Left lung (tissue), 10 donors: ENCODE data around the gene SRP68. TPM values are rescaled to one million over a fixed set of nuclear protein-coding genes. Genes with fewer than 3 reads are reported as not detected.
"Not testable (repeated sequence)": the region's sequence is repeated elsewhere in the genome, so short reads cannot be mapped to it uniquely, and the experiment has no call there.

Experiments used
- ATAC-seq: fragments of 200-7000 bp; cut with Tn5 transposase; one replicate; pipeline ENCODE4 v1.9.1; 2020; ENCODE audit warnings: moderate library complexity
- DNase-seq, 4 donors: peaks; one replicate each; pipeline ENCODE4 v3.0.0-alpha.2; 2013 to 2020
- H3K27ac ChIP-seq, 2 donors: fragments of 200-600 bp; sonication (generic) in 1 of 2; one replicate each; pipeline versions ENCODE4 v1.5.0 to v1.8.0; 2020 to 2021
- H3K27me3 ChIP-seq, 2 donors: fragments of 200-600 bp; sonication (generic) in 1 of 2; one replicate each; pipeline versions ENCODE4 v1.5.0 to v1.8.0; 2020 to 2021
- H3K36me3 ChIP-seq, 2 donors: fragments of 200-600 bp; sonication (generic) in 1 of 2; one replicate each; pipeline versions ENCODE4 v1.5.0 to v1.8.0; 2020 to 2021
- H3K4me1 ChIP-seq, 2 donors: fragments of 200-600 bp; one replicate each; pipeline ENCODE4 v1.8.0; 2021
- H3K4me3 ChIP-seq, 2 donors: fragments of 200-600 bp; sonication (generic) in 1 of 2; one replicate each; pipeline versions ENCODE4 v1.5.0 to v1.8.0; 2020 to 2021; ENCODE audit warnings: mild to moderate bottlenecking in 1 of 2
- H3K9me3 ChIP-seq, 2 donors: fragments of 200-600 bp; sonication (generic) in 1 of 2; one replicate each; pipeline versions ENCODE4 v1.5.0 to v1.8.0; 2020 to 2021
- CTCF ChIP-seq, 2 donors: fragments of 200-600 bp; sonication (generic) in 1 of 2; IDR thresholded peaks; one replicate each; pipeline versions ENCODE4 v1.5.0 to v1.8.0; 2021; ENCODE audit warnings: antibody characterized with exemption in 2 of 2
- intact Hi-C, 2 donors: fragments of 100-400 bp; cut with DNase I; formaldehyde crosslinking; loops; one replicate each; pipeline versions ENCODE4 v1.11.2 to v1.14.2; 2022
- polyA plus RNA-seq, 6 donors: library from polyadenylated mRNA; unstranded; fragments of 120-200 nt; gene quantifications; one replicate each; pipeline ENCODE4 v1.2.1, GENCODE V29; 2013; ENCODE audit not compliant: insufficient read length in 6 of 6
- total RNA-seq, 2 donors: library from RNA; stranded (reverse); fragmentation: NEBNext Ultra II Directional; extraction: Animal tissue kit (Norgen Biotek cat#: 25700); gene quantifications; one replicate each; pipeline ENCODE4 v1.2.1, GENCODE V29; 2021
- donor health status: DM: no; HTN: yes; CAD: no.
- donor health status: DM: no; HTN: no; CAD: no.

SRP68 gene
- total and polyA plus RNA-seq, 8 donors, result 61.0 to 104 (median 97.8) TPM

- peaks cover 3 to 32% of the 10 kb centered on the region in 2 donors for H3K4me1 ChIP-seq
- H3K36me3 ChIP-seq, result peaks cover 2 to 37% of the 10 kb centered on the region in 2 donors
- ATAC-seq (no peak), DNase-seq (no peak)
- no peak overlapping the region for H3K4me3 ChIP-seq
- no peak for TF ChIP-seq CTCF (IDR thresholded peaks at IDR 0.05)
- intact Hi-C loops, result no loop called here
- peaks cover 49 to 56% of the 10 kb centered on the region in 2 donors for H3K27me3 ChIP-seq
- no peak overlapping the region for H3K27ac ChIP-seq
- H3K9me3 ChIP-seq, result no peaks in the 10 kb centered on the region
Observed at GRCh38 chr17:76079956-76080767, 7.8 kb upstream of the SRP68 start.

- DNase-seq (no peak), ATAC-seq (no peak)
- Histone ChIP-seq H3K9me3 (no peaks in the 10 kb centered on the region), H3K36me3 (peaks cover 0 to 30% of the 10 kb centered on the region in 2 donors), H3K4me3 (no peak overlapping the region), H3K27me3 (peaks cover 55 to 62% of the 10 kb centered on the region in 2 donors), H3K27ac (no peak overlapping the region), H3K4me1 (peaks cover 7 to 38% of the 10 kb centered on the region in 2 donors)
- intact Hi-C loops, result no loop called here
- no peak for TF ChIP-seq CTCF (IDR thresholded peaks at IDR 0.05)
Observed at GRCh38 chr17:76079535-76079955, 7.2 kb upstream of the SRP68 start.

- H3K9me3 ChIP-seq, result no peaks in the 10 kb centered on the region
- DNase-seq, result no peak
- TF ChIP-seq CTCF (IDR thresholded peaks at IDR 0.05), result no peak
- peaks cover 60 to 67% of the 10 kb centered on the region in 2 donors for H3K27me3 ChIP-seq
- H3K4me3 ChIP-seq, result no peak within 1 kb of the TSS
- H3K36me3 ChIP-seq, result peaks cover 0 to 25% of the 10 kb centered on the region in 2 donors
- H3K27ac ChIP-seq, result no peak within 1 kb of the TSS
- intact Hi-C loops, result no loop called here
- ATAC-seq, result no peak
- peaks cover 11 to 43% of the 10 kb centered on the region in 2 donors for H3K4me1 ChIP-seq
Observed at GRCh38 chr17:76078860-76079534, 6.7 kb upstream of the SRP68 start, which contains the start of gene ZACN. TSS of gene ZACN (plus strand) at chr17:76079182. CDS start at chr17:76079265, 83 bp downstream.

GRCh38 chr17:76078370-76078769, 6.1 kb upstream of the SRP68 start:
- H3K4me3 ChIP-seq, H3K9me3 ChIP-seq, intact Hi-C loops, DNase-seq, H3K27ac ChIP-seq, ATAC-seq: not testable (repeated sequence)
- Histone ChIP-seq H3K4me1 (peaks cover 11 to 44% of the 10 kb centered on the region in 2 donors), H3K27me3 (peaks cover 66 to 74% of the 10 kb centered on the region in 2 donors), H3K36me3 (peaks cover 0 to 19% of the 10 kb centered on the region in 2 donors)

DNA sequence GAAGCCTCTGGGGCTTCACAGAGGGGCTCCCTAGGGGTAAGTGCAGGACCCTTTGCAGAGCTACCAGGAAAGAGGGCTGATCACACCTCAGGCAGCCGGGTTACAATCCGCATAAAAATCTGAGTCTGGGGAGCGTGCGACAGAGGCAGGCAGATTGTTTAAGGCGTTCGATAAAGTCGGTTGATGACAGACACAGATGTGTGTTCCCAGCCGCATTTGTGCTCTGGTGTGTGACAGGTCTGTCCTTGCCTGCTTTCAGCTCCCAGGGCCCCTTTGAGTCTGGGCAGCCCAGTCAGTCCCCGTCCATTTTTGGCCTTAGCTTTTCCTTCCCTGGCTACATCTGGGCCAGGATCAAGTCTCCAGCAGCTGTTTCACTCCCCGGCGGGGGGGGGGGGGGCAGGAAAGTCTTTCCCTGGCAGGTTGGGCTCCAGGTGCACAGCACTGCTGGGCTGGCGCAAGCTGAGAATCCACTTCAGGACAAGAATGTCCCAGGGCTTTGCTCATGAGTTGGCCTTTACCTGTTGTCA, 5.3 kb upstream of the SRP68 start:
- H3K4me3 ChIP-seq, result no peak overlapping the region
- H3K27ac ChIP-seq, result no peak overlapping the region
- intact Hi-C loops, result no loop called here
- peaks cover 11 to 49% of the 10 kb centered on the region in 2 donors for H3K4me1 ChIP-seq
- no peaks in the 10 kb centered on the region for H3K9me3 ChIP-seq
- H3K27me3 ChIP-seq, result peaks cover 67 to 75% of the 10 kb centered on the region in 2 donors
- no peak for TF ChIP-seq CTCF (IDR thresholded peaks at IDR 0.05)
- DNase-seq (no peak), ATAC-seq (peak; percentile 17)
- H3K36me3 ChIP-seq, result peaks cover 0 to 11% of the 10 kb centered on the region in 2 donors
